Uterus (tissue), 2 donors: ENCODE data around the gene NBEAL2.

ENCODE experiments used
- POLR2A ChIP-seq, 2 donors: fragments of 450-650 bp; IDR thresholded peaks; one replicate each; pipeline ENCODE4 v1.6.1; 2016; ENCODE audit warnings: antibody characterized with exemption in 2 of 2, mild to moderate bottlenecking in 1 of 2, moderate library complexity in 1 of 2
- TF ChIP-seq, protein P1 (sequence below), 4 experiments: fragments of 200-600 bp in 2 of 4; fragments of 450-650 bp in 2 of 4; sonication (generic) in 2 of 4; IDR thresholded peaks; one replicate each; pipeline ENCODE4 v1.5.1; 2016 to 2019; ENCODE audit warnings: antibody characterized with exemption in 4 of 4, mild to moderate bottlenecking in 2 of 4, moderate library complexity in 1 of 4

DNA sequence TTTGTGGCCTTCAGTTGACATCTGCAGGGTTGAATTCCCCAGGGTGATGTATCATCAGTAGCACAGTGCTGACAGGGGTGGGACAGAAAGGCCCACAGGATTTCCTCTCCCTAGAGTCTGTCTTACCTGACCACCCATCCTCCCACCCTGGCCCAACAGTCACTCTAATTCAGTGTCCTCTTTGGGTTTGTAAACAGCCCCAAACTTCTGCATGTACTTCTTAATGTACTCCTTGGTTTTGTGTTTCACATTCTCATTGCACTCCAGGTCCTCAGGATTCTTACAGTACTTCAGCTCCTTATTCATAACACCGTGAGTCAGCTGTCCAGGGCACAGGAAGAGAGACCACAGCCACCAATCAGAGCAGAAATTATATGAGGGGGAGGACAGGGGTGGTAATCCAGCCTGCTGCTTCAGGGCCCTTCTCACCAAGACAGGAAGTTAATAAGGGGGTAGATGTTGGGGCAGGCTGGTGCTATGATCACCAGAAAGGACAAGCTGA lies 37.5 kb downstream of the NBEAL2 start:
- TF ChIP-seq, protein P1, sequence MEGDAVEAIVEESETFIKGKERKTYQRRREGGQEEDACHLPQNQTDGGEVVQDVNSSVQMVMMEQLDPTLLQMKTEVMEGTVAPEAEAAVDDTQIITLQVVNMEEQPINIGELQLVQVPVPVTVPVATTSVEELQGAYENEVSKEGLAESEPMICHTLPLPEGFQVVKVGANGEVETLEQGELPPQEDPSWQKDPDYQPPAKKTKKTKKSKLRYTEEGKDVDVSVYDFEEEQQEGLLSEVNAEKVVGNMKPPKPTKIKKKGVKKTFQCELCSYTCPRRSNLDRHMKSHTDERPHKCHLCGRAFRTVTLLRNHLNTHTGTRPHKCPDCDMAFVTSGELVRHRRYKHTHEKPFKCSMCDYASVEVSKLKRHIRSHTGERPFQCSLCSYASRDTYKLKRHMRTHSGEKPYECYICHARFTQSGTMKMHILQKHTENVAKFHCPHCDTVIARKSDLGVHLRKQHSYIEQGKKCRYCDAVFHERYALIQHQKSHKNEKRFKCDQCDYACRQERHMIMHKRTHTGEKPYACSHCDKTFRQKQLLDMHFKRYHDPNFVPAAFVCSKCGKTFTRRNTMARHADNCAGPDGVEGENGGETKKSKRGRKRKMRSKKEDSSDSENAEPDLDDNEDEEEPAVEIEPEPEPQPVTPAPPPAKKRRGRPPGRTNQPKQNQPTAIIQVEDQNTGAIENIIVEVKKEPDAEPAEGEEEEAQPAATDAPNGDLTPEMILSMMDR (IDR thresholded peaks at IDR 0.05) = no peak
- TF ChIP-seq POLR2A (IDR thresholded peaks at IDR 0.05) = no peak
